Transverse colon (tissue), 4 donors: ENCODE data around the gene AP3B1. TPM values are rescaled to one million over a fixed set of nuclear protein-coding genes. Genes with fewer than 3 reads are reported as not detected.

Source experiments
- DNase-seq: peaks from one replicate; pipeline ENCODE4 v3.0.0-alpha.2; 2019
- H3K27ac ChIP-seq, 4 donors: fragments of 200-600 bp; sonication (generic); 2 replicates each; pipeline ENCODE4 v1.5.1; 2016 to 2018; ENCODE audit warnings: inconsistent platforms in 4 of 4
- H3K27me3 ChIP-seq: fragments of 200-600 bp; sonication (generic); 2 replicates; pipeline ENCODE4 v1.5.1; 2017; ENCODE audit warnings: inconsistent platforms
- H3K36me3 ChIP-seq, 4 donors: fragments of 200-600 bp; sonication (generic); 2 replicates each; pipeline ENCODE4 v1.5.1; 2017 to 2019; ENCODE audit warnings: inconsistent platforms in 4 of 4
- H3K4me1 ChIP-seq, 4 donors: fragments of 200-600 bp; sonication (generic); 2 replicates each; pipeline ENCODE4 v1.5.1; 2017 to 2020; ENCODE audit warnings: inconsistent platforms in 4 of 4
- H3K4me3 ChIP-seq, 4 donors: fragments of 200-600 bp; sonication (generic); 1 replicate in 1 of 4; 2 replicates in 3 of 4; pipeline versions ENCODE4 v1.5.1 to v1.6.1; 2017 to 2019; ENCODE audit warnings: inconsistent platforms in 4 of 4
- H3K9me3 ChIP-seq, 2 donors: fragments of 200-600 bp; sonication (generic); 2 replicates each; pipeline ENCODE4 v1.5.1; 2017 to 2019; ENCODE audit warnings: inconsistent platforms in 2 of 2
- CTCF ChIP-seq, 5 experiments: fragments of 200-600 bp in 3 of 5; fragments of 450-650 bp in 2 of 5; sonication (generic) in 3 of 5; IDR thresholded peaks; 1 replicate in 2 of 5; 2 replicates in 3 of 5; pipeline ENCODE4 v1.5.1; 2016 to 2017; ENCODE audit warnings: antibody characterized with exemption in 5 of 5, inconsistent platforms in 3 of 5, mild to moderate bottlenecking in 2 of 5, moderate library complexity in 1 of 5
- EP300 ChIP-seq: sonication (generic); formaldehyde crosslinking; IDR thresholded peaks from one replicate; pipeline ENCODE4 v1.6.1; 2017; ENCODE audit warnings: antibody characterized with exemption, low read depth
- POLR2A ChIP-seq: fragments of 450-650 bp; IDR thresholded peaks from one replicate; pipeline ENCODE4 v1.6.1; 2016; ENCODE audit warnings: antibody characterized with exemption, mild to moderate bottlenecking, moderate library complexity
- POLR2AphosphoS5 ChIP-seq, 3 donors: sonication (generic); formaldehyde crosslinking; IDR thresholded peaks; one replicate each; pipeline ENCODE4 v1.6.1; 2016; ENCODE audit warnings: antibody characterized with exemption in 3 of 3
- WGBS, 2 donors: methylation state at CpG; one replicate each; pipeline ENCODE4 v1.1.5; 2018; ENCODE audit warnings: low coverage in 1 of 2; 5-methylcytosine and 5-hydroxymethylcytosine counted together
- in situ Hi-C, 4 donors: fragments of 200-750 bp; cut with MboI; loops; one replicate each; pipeline versions ENCODE4 v1.15.0 to v1.15.1; 2017; ENCODE audit warnings: low sequenced_read_pairs in 3 of 4, low pct_ligation_motif_present in 1 of 4, low pct_unique_long_range_greater_than_20kb in 1 of 4
- intact Hi-C: fragments of 100-400 bp; cut with DNase I; formaldehyde crosslinking; loops from one replicate; pipeline ENCODE4 v1.15.1; 2023; ENCODE audit warnings: low total_unique reads
- total RNA-seq, 4 donors: library from RNA; depleted of rRNA; stranded (reverse); fragments of >200 nt; gene quantifications; one replicate each; pipeline ENCODE4 v1.1.0, GENCODE V29; 2016

AP3B1 gene
- total RNA-seq, 4 donors from 2014 or later, result 45.7 to 61.3 (median 53.4) TPM

DNA sequence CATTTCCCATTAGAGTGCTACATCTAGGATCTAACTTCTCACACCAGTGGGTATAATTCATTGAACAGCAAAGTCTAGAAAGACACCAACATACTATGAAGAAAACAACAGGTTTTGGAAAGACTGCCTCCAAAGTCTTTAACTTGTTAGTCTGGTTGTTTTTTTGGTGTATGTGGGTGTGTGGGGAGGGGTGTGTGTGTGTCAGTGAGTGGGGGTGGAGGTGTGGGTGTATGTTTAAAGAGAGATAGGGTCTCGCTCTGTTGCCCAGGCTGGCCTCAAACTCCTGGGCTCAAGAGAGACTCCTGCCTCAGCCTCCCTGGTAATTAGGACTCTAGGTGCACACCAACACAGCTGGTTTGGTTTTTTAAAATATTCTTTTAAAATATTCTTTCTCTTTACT is 59.7 kb downstream of the AP3B1 start:
- 93 to 100% methylated on average over 1 of the region's 1 CpG for WGBS, 2 donors
- no peak for DNase-seq
- in situ Hi-C loops (no loop called here), intact Hi-C loops (no loop called here)
- no peaks in the 10 kb centered on the region for H3K9me3 ChIP-seq
- H3K36me3 ChIP-seq, result no peaks in the 10 kb centered on the region
- no peak for TF ChIP-seq POLR2A
- TF ChIP-seq EP300, result no peak
- no peak for TF ChIP-seq CTCF (IDR thresholded peaks at IDR 0.05)
- no peak for TF ChIP-seq POLR2AphosphoS5 (IDR thresholded peaks at IDR 0.05)
- H3K4me1 ChIP-seq, result no peaks in the 10 kb centered on the region
- no peak overlapping the region for H3K4me3 ChIP-seq
- no peaks in the 10 kb centered on the region for H3K27me3 ChIP-seq
- no peak overlapping the region for H3K27ac ChIP-seq

DNA sequence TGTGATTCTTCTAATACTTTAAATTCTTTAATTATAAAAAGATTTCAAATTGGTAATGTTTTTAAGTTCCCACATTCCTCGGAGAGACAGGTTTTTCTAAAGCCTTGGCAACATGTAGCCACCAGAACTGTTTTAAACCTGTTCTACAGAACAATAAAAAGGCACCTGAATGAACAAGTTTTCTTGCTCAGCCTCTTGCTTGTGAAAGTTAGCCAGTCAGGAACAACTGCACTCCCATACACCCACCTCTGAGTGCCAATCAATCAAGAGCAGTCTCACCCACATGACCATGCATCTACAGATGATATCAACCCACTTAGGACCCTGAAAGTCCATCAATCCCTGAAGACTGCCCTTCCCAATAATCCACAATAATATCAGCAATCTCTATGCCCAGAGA is 62.3 kb downstream of the AP3B1 start:
- 90 to 97% methylated on average over 1 of the region's 1 CpG for WGBS, 2 donors
- intact Hi-C loops, result no loop called here
- Histone ChIP-seq H3K9me3 (no peaks in the 10 kb centered on the region), H3K27ac (no peak overlapping the region), H3K27me3 (no peaks in the 10 kb centered on the region), H3K4me3 (no peak overlapping the region), H3K36me3 (peaks cover 0 to 3% (median 0%) of the 10 kb centered on the region in 4 donors), H3K4me1 (no peaks in the 10 kb centered on the region)
- in situ Hi-C loops, result no loop called here
- DNase-seq, result no peak
- no peak for TF ChIP-seq POLR2A
- no peak for TF ChIP-seq POLR2AphosphoS5 (IDR thresholded peaks at IDR 0.05)
- no peak for TF ChIP-seq EP300
- TF ChIP-seq CTCF (IDR thresholded peaks at IDR 0.05), result no peak

- Histone ChIP-seq H3K4me1 (no peaks in the 10 kb centered on the region), H3K27me3 (no peaks in the 10 kb centered on the region), H3K36me3 (peaks cover 0 to 31% (median 4%) of the 10 kb centered on the region in 4 donors), H3K4me3 (no peak overlapping the region), H3K9me3 (peaks cover 0 to 4% of the 10 kb centered on the region in 2 donors), H3K27ac (no peak overlapping the region)
- TF ChIP-seq CTCF (IDR thresholded peaks at IDR 0.05), result no peak
- no peak for TF ChIP-seq POLR2A
- TF ChIP-seq POLR2AphosphoS5 (IDR thresholded peaks at IDR 0.05), result no peak
- no peak for TF ChIP-seq EP300
- intact Hi-C loops, result no loop called here
- in situ Hi-C loops, result no loop called here
- no peak for DNase-seq
Observed at GRCh38 chr5:78224358-78224757, 70.1 kb downstream of the AP3B1 start.

DNA sequence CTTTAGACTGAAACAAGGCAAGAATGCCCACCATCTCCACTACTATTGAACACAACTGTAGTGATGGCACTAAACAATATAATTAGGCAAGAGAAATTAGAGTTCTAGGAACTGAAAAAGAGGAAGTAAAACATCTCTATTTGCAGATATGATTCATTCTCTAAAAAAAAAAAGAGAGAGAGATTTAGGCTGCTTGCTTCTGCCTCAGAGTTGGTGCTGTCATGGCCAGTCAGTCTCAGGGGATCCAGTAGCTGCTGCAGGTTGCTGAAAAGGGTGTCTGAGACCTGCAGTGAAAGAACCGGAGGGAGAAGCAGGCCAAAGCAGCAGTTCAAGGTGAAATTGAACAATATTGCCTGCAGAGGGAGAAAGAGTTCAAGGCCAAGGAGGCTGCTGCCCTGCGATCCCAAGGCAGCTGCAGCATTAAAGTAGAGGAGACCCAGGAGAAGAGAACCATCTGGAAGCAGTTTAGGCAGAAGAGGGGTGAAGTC is 72.5 kb downstream of the AP3B1 start:
- peak; percentile 15 for DNase-seq
- intact Hi-C loops (no loop called here), in situ Hi-C loops (no loop called here)
- TF ChIP-seq EP300, result no peak
- no peak for TF ChIP-seq CTCF (IDR thresholded peaks at IDR 0.05)
- no peak for TF ChIP-seq POLR2AphosphoS5 (IDR thresholded peaks at IDR 0.05)
- no peak for TF ChIP-seq POLR2A
- Histone ChIP-seq H3K27me3 (no peaks in the 10 kb centered on the region), H3K36me3 (peaks cover 0 to 26% (median 4%) of the 10 kb centered on the region in 4 donors), H3K9me3 (peaks cover 0 to 4% of the 10 kb centered on the region in 2 donors), H3K4me3 (no peak overlapping the region), H3K4me1 (no peaks in the 10 kb centered on the region), H3K27ac (no peak overlapping the region)
- WGBS, 2 donors, result 76 to 88% methylated on average over 1 to 2 of the region's 2 CpGs
